Glutamatergic neuron (in vitro differentiated cells): ENCODE data around the gene RAD51B. TPM values are rescaled to one million over a fixed set of nuclear protein-coding genes. Genes with fewer than 3 reads are reported as not detected.

Experiments used
- DNase-seq: peaks from one replicate; pipeline ENCODE4 v3.0.0; 2022
- H3K27ac Mint-ChIP-seq: one replicate; pipeline ENCODE4 v1.8.0; 2020; ENCODE audit warnings: mild to moderate bottlenecking, mixed read lengths, inconsistent platforms; ENCODE audit not compliant: unreplicated experiment
- H3K27me3 Mint-ChIP-seq: one replicate; pipeline ENCODE4 v1.8.0; 2020; ENCODE audit warnings: mild to moderate bottlenecking, moderate library complexity, mixed read lengths, inconsistent platforms; ENCODE audit not compliant: unreplicated experiment
- H3K36me3 Mint-ChIP-seq: one replicate; pipeline ENCODE4 v1.8.0; 2020; ENCODE audit warnings: mild to moderate bottlenecking, mixed read lengths, inconsistent platforms; ENCODE audit not compliant: unreplicated experiment
- H3K4me1 Mint-ChIP-seq: one replicate; pipeline ENCODE4 v1.8.0; 2020; ENCODE audit warnings: mild to moderate bottlenecking, low read depth, mixed read lengths, inconsistent platforms; ENCODE audit not compliant: unreplicated experiment
- H3K4me3 Mint-ChIP-seq: one replicate; pipeline ENCODE4 v1.8.0; 2020; ENCODE audit warnings: mild to moderate bottlenecking, mixed read lengths, inconsistent platforms; ENCODE audit not compliant: unreplicated experiment
- H3K9me3 Mint-ChIP-seq: one replicate; pipeline ENCODE4 v1.8.0; 2020; ENCODE audit warnings: mild to moderate bottlenecking, moderate library complexity, mixed read lengths, inconsistent platforms; ENCODE audit not compliant: unreplicated experiment
- CTCF ChIP-seq: fragments of 200-600 bp; sonication (generic); IDR thresholded peaks from one replicate; pipeline ENCODE4 v1.5.0; 2021; ENCODE audit not compliant: partially characterized antibody, unreplicated experiment
- total RNA-seq: library from RNA; stranded (reverse); fragmentation: NEBNext Ultra II Directional; extraction: Animal tissue kit (Norgen Biotek cat#: 25700); gene quantifications from one replicate; pipeline ENCODE4 v1.2.1, GENCODE V29; 2021; ENCODE audit not compliant: unreplicated experiment

RAD51B gene
- total RNA-seq, 1 donor from 2014 or later: 9.7 TPM

DNA sequence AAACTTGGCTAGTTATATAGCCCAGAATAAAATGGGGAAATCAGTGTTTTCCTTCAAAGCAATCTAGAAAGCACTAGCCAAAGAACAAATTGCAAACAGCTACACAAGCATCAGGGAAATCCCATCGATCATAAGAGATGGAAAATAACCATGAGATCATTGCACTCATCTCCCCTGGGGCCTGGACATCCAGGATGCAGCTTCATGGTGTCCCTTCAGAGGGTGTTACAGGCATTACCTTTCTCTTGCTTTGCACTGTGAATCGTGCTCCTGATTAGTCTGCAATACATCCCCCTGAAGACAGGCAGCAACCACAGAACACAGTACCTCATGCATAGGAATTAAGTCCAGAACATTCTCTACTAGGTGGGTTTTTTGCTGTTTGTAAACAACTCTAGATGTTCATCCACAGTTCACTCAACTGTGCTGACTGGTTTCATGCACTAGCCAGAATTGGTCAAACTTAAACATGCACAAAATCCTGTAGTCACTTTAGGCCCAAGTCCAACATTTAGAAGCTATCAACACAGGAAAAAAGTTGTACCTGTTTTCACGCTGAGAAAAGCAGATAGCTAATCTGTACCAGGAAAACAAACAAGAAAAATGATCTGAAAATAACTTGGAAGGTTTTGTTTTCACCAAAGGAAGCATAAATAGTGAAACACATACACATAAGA, 853.2 kb downstream of the RAD51B start:
- Mint-ChIP-seq H3K27ac (no peak overlapping the region), H3K36me3 (no peaks in the 10 kb centered on the region), H3K4me3 (no peak overlapping the region), H3K27me3 (peaks cover 2% of the 10 kb centered on the region), H3K4me1 (peaks cover 2% of the 10 kb centered on the region), H3K9me3 (peaks cover 4% of the 10 kb centered on the region)
- no peak for TF ChIP-seq CTCF
- DNase-seq: no peak

DNA sequence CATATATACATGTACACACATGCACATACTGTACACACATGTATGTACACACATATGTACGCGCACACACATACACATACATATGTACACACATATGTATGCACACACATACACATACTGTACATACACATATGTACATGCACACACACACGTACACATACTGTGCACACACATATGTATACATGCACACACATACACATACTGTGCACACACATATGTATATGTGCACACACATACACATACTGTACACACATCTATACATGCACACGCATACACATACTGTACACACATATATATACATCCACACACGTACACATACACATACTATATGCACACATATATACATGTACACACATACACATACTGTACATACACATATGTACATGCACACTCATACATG, 853.9 kb downstream of the RAD51B start:
- H3K4me1 Mint-ChIP-seq: peaks cover 2% of the 10 kb centered on the region
- TF ChIP-seq CTCF: no peak
- no peak overlapping the region for H3K4me3 Mint-ChIP-seq
- DNase-seq: no peak
- no peak overlapping the region for H3K27ac Mint-ChIP-seq
- H3K9me3 Mint-ChIP-seq: peaks cover 4% of the 10 kb centered on the region
- H3K27me3 Mint-ChIP-seq: peaks cover 2% of the 10 kb centered on the region
- no peaks in the 10 kb centered on the region for H3K36me3 Mint-ChIP-seq

GRCh38 chr14:68674538-68675232, 855.1 kb downstream of the RAD51B start:
- peaks cover 6% of the 10 kb centered on the region for H3K9me3 Mint-ChIP-seq
- TF ChIP-seq CTCF: no peak
- H3K27me3 Mint-ChIP-seq: peaks cover 2% of the 10 kb centered on the region
- H3K4me1 Mint-ChIP-seq: peaks cover 2% of the 10 kb centered on the region
- H3K36me3 Mint-ChIP-seq: no peaks in the 10 kb centered on the region
- DNase-seq: no peak
- H3K27ac Mint-ChIP-seq: no peak overlapping the region
- H3K4me3 Mint-ChIP-seq: no peak overlapping the region

- H3K4me3 Mint-ChIP-seq: no peak overlapping the region
Observed at GRCh38 chr14:68675233-68675577, 855.6 kb downstream of the RAD51B start.

More at GRCh38 chr14:68675233-68675577, 855.6 kb downstream of the RAD51B start:
- no peak for DNase-seq
- Mint-ChIP-seq H3K4me1 (peaks cover 2% of the 10 kb centered on the region), H3K36me3 (no peaks in the 10 kb centered on the region), H3K9me3 (peaks cover 7% of the 10 kb centered on the region), H3K27ac (no peak overlapping the region), H3K27me3 (peaks cover 2% of the 10 kb centered on the region)
- no peak for TF ChIP-seq CTCF
